Activated effector memory CD4-positive, alpha-beta T cell treated with Interleukin-2 at 50 U/mL for 16 hours (primary cell): ENCODE results near the gene TBXA2R.
"Not testable (repeated sequence)": the region's sequence is repeated elsewhere in the genome, so short reads cannot be mapped to it uniquely, and the experiment has no call there.

Experiments
- DNase-seq: peaks from one replicate; pipeline ENCODE4 v3.0.0-alpha.2; 2020

Gene TBXA2R

DNA sequence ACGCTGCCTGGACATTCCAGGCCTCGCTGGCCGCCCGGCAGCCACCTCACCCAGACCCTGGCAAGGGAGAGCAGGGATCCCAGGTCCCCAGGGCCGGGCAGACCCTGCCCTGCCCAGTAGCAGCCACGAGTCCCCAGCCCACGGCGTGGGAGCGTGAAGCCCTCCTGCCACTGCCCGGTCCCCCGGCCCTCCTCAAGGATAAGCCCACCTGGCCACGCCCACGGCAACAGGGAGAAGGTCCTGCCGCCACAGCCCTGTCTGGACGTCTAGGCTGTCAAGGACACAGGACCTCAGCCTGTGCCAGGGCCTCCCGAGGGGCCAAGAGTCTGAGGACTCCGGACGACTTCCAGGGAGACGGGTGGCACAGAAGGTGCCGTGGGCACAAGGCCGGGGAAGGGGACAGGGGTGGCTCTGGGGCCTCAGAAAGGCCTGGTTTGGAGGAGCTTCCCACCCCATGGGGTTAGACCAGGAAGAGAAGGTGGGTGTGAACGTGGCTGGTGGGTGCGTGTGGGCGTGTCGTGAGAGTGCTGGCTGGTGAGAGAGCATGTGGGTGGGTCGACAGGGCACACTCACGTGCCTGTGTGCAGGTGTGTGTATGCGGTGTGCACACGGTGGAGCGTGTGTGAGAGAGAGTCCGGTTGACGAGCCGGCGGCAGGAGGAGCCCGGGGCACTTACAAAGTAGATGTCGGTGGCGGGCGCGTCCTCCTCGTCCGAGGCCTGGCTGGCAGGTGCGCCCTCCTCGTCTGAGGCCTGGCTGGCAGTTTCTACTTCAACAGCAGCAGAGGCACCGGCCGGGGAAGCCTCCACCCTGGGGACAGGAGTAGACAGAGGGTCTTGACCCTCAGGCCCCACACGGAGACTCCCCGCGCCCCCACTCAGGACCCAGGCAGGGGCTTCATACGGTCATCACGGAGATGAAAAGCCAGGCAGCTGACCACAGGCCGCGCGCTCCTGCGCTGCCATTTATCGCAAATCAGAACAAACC lies 31.8 kb upstream of the TBXA2R start:
- DNase-seq, result no peak

GRCh38 chr19:3637621-3638020 lies 30.9 kb upstream of the TBXA2R start:
- DNase-seq, result no peak

GRCh38 chr19:3636962-3637361 lies 30.3 kb upstream of the TBXA2R start:
- DNase-seq, result no peak

- DNase-seq, result no peak
These were observed 29.8 kb upstream of the TBXA2R start for GRCh38 chr19:3636506-3636905.

DNA sequence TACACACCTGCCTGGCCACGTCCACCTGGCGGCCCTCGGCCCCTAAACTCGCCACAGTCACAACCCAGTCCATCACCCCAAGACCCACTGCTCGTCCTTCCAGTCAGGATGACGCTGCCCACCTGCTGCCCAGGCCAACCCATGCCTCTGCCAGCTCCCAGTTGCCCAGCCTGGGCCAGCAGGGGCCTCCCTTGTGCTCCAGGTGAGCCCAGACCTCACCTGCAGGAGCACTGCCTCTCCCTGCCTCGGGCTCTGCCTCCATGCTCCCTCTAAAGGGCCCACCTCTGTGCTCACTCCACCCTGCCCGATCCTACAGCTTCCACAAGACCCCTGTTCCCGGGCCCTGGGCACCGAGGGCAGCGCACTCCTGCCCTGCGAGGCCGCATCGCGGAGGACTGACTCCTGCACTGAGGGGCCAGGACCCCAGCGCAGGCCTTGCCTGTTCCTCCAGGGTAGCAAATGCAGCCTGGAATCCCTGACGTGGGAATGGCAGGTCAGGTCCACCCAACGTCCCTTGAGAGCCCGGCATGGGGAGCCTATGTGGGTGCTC lies 27.9 kb upstream of the TBXA2R start:
- no peak for DNase-seq

GRCh38 chr19:3633559-3633988 lies 26.9 kb upstream of the TBXA2R start:
- no peak for DNase-seq

DNA sequence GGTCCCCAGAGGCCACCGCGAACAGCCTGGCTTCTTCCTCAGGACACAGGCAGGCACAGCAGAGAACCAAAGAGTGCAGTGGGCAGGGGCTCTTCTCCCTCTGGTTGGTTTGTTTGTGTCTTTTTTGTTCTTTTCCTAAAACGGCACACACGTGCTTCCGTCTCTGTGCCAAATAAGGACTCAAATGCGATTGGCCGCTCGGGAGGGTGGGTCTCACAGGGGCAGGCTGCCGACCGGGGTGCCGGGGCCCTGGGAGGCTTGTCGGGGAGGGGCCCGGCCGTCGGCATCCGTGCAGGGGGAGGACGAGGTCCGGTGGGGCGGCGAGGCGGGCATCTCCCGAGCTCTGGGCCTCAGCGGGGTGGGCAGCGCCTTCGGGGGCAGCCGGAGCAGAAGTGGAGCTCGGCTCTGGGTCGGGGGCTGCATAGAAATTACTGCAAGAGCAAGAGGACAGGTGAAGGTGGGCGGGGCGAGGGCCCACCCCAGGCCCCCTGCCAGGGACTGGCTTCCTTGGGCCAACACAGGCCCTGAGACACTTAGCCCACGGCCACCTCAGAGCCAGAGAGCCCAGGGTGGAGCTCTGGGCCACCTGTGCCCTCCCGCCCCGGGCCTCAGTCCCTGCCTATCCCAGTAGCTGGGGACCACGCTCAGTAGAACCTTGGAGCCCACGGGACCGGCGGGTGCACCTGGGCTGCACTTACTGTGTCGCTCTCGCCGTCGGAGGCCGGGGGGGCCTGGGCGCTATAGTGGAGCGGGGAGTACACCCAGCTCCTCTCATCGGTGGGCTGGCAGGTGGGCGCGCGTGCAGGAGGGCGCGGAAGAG lies 26.3 kb upstream of the TBXA2R start:
- no peak for DNase-seq

GRCh38 chr19:3632098-3632497 lies 25.4 kb upstream of the TBXA2R start:
- DNase-seq, result no peak

DNA sequence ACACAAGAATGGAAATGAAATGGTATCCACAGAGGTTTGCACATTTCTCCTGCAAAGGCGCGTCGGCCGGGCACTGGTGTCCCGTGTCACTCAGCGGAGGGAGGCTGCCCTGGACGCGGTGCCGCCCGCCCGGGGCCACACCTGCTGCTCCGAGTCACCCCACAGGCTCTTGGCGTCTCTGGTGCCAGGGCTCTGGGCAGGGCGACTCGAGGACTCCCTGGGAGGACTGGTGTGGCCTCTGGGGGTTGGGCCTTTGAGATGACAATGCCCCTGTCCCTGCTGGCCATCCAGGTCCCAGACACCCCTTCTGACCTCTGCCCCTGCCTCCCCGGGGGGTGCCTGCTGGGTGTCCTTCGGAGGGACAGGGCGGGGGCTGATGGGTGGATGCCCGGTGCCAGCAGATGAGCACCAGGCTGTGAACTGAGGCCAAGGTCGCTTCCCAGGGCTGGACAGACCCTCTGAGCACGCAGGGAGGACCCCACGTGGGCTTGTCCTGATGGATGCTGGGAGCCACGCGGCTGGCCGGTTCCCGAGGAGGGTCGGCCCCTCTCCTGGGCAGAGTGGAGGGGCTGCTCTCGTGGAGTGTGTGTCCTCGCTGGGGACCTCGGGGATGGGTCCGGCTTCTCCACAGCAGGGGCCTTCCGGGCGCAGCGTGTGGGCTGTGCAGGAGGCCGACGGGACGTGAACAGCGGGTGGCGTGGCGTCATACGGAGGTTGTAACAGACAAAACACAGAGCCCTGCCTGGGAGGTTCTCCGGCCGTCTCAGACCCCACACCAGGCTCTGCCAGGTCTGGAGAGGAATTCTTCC lies 24.6 kb upstream of the TBXA2R start:
- DNase-seq, result no peak

DNA sequence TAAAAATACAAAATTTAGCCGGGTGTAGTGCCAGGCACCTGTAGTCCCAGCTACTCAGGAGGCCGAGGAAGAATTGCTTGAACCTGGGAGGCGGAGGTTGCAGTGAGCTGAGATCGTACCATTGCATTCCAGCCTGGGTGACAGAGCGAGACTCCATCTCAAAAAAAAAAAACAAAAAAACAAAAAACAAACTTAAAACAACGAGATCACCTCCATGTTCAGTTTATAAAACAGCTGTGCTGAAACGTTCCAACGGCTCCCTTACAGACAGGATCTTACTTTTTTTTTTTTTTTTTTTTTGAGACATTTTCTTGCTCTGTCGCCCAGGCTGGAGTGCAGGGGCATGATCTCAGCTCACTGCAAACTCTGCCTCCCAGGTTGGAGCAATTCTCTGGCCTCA lies 22.1 kb upstream of the TBXA2R start:
- not testable (repeated sequence) for DNase-seq

GRCh38 chr19:3627351-3627723 lies 20.7 kb upstream of the TBXA2R start:
- DNase-seq, result no peak

DNA sequence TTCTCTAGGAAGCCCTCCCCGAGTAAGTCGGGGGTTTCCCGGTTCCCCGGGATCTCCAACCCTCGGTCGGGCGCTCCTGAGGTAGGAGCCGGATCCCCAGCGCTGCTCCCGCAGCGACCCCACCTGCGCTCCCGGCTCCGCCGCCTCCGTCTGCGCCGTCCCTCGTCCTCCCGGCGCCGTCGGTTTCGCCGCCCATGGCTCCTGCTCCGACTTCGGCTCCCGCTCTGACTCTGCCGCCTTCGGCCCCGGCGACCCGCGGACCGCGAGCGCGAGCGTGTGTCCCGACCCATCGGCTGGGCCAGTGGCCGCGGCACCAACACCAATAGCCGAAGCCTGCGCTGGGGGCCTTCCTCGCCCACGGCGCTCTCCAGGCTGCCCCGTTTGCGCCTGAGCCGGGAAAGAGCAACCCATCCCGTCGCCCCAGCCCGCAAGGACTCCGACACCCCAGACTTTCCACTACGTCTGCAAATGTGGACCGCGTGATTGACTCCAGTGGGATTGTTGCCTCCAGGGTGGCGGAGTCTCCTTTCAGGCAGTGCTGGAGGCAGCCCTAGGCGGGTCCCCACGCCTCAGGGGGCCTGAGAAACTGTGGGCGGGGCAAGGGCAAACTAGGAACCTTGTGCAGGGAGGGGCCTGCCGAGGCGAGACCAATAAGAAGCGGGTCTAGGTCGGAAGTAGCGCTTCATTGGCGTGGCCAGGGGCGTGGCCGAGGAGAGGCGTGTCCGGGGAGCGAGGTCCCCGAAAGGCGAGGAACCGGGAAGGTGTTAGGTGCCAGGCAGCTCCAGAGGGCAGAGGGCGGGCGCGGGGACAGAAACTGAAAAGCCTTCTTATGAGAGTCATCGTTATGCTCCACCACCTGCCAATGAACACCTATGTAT lies 20.0 kb upstream of the TBXA2R start, which contains the start of gene CACTIN:
Gene CACTIN (minus strand): TSS at position 318 of the 878 bp plus-strand sequence. CDS start 28 bp downstream, at position 290.
- DNase-seq, result peak; percentile 98

- no peak for DNase-seq
These were observed 19.4 kb upstream of the TBXA2R start for GRCh38 chr19:3625996-3626472.

GRCh38 chr19:3623716-3624115 lies 17.0 kb upstream of the TBXA2R start:
- DNase-seq, result no peak

DNA sequence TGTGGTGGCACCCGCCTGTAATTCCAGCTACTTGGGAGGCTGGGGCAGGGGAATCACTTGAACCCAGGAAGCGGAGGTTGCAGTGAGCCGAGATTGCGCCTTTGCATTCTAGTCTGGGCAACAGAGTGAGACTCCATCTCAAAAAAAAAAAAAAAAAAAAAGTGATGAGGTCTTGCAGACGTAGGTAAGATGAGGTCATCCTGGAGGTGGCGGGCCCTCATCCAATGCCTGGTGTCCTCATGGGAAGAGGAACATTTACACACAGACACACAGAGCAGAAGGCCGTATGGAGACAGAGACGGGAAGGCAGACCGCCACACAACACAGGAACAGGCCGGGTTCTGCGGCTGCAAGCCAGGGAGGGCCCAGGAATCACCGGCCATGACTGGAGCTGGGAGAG lies 15.5 kb upstream of the TBXA2R start:
- DNase-seq, result no peak

DNA sequence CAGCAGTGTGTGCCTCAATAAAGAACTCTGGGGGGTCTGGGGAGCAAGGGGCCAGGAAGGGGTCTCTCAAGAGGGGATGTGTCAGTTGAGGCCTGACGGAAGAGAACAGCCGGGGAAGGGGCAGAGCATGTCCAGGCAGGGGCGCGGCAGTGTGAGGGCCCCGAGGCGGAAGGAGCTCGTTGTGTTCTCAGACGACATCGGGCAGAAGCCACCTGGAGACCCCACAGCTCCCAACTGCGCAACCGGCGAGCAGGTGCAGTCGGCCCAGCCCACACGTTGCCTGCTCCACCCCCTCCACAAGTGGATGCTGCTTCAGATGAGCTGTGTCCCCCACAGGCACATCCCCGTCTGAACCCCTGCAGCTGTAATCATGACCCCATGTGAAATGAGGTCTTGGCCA lies 15.0 kb upstream of the TBXA2R start:
- no peak for DNase-seq

DNA sequence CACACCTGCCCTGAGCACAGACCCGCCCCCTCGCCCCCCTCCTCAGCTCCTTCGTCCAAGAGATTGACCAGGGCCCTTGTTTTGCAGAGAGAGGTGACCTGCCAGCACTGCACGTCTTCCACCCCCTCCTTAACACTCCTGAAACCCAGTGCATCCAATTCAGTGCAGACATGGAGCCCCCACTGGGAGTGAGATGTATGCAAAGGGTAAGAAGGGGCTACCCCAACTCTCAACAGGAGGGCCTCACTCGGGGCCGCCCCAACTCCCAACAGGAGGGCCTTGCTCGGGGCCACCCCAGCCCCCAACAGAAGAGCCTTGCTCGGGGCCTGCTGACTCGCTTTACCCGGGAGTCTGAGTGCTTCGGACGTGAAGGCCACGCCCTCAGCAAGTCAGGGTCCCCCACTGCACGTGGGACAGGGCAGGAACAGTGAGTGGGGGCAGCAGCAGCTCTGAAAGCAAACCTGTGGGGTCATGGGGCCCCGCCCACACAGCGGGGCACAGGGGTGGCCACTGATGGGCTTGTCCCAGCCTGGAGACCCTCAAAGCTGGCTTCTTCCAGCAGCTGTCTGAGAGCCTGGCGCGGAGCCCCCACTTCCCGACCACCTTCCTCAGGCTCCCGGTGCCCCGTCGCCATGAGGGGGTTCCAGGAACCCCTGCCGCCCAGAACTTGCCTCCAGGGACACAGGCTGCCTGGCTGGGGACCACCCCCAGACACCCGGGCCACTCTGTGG lies 14.3 kb upstream of the TBXA2R start:
- no peak for DNase-seq

- DNase-seq, result no peak
These were observed 13.6 kb upstream of the TBXA2R start for GRCh38 chr19:3620145-3620816.

DNA sequence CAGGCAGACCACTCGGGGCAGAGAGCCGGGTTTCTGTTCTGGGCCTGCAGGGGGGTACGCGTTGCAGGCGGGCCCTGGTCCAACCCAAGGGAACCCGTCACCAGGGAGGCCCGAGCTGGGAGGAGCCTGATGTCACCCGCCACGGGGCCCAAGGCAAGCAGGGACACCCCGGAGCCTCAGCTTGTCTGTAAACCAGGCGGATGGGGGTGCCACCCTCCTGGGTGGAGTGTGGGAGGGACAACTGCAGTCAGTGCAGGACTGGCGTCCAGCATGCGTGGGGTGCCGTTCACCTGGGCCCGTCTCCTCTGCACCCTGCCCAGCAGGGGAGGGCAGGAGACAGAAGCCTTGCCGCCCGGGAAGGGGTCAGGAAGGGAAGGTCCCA lies 12.9 kb upstream of the TBXA2R start:
- DNase-seq, result no peak
